Measurements from ENCODE around the gene SEPHS2.
"Not testable (repeated sequence)": the region's sequence is repeated elsewhere in the genome, so short reads cannot be mapped to it uniquely, and the experiment has no call there.

Gene SEPHS2

DNA sequence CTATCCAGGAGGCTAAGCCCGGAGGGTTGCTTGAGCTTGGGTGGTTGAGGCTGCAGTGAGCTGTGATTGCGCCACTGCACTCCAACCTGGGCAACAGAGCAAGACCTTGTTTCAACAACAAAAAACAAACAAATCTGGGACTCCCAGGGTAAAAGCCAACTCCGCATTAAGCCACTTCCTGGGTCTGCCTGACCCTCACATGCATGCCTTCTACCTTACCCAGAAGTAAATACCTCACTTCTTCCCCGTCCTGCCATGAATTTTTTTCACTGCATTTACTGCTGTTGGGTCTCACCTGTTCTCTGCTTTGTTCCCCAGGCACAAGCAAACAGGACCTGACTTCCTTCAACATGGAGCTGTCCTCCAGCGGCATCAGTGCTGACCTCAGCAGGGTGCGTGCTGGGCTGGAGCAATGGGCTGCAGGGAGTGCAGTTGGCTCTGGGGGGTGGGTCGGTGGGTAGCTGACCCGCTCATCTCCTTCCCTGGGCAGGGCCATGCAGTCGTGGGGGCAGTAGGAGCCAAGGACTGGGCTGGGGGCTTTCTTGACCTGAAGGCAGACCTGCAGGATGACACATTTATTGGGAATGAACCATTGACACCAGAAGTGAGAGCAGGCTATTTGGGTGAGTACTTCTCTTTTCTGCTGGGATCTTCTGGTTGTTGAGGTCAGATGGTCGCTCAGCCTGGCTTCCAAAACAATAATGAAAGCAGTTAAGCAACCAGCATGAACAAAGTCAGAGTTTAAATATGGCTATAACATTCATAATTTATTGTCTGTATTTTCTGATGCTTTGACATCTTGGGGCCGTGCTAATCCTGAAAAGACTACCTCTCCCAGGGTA, 43.3 kb upstream of the SEPHS2 start:
- no peak for FAIRE-seq
- DNase-seq (ENCODE audit: insufficient read length, low spot score) = no peak
- TF ChIP-seq CTCF (IDR thresholded peaks at IDR 0.05; ENCODE audit: insufficient read depth, missing control alignments) = no peak

- DNase-seq (ENCODE audit: insufficient read length, low spot score) (no peak), FAIRE-seq (no peak)
- no peak for TF ChIP-seq CTCF (IDR thresholded peaks at IDR 0.05; ENCODE audit: insufficient read depth, missing control alignments)
These were observed 40.3 kb upstream of the SEPHS2 start for GRCh38 chr16:30485818-30486436.

DNA sequence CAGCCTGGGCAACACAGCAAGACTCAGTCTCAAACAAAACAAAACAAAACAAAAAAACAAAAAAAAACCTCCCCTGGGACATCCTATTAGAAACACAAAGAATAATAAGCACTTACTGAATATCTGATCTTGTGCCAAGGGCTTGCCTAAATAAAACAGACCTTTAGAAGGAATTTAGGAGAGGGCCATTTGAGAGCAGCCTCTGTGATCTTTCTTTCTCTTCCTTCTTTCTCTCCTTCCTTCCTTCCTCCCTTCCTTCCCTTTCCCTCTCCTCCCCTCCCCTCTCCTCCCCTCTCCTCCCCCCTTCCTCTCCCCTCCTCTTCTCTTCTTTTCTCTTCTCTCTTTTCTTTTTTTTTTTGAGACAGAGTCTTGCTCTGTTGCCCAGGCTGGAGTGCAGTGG, 39.2 kb upstream of the SEPHS2 start:
- FAIRE-seq (no peak), DNase-seq (ENCODE audit: insufficient read length, low spot score) (no peak)
- TF ChIP-seq CTCF (IDR thresholded peaks at IDR 0.05; ENCODE audit: insufficient read depth, missing control alignments) = no peak

GRCh38 chr16:30482366-30482765, 36.7 kb upstream of the SEPHS2 start:
- TF ChIP-seq CTCF (IDR thresholded peaks at IDR 0.05; ENCODE audit: insufficient read depth, missing control alignments) = no peak
- no peak for DNase-seq (ENCODE audit: insufficient read length, low spot score)
- no peak for FAIRE-seq

GRCh38 chr16:30481381-30481780, 35.7 kb upstream of the SEPHS2 start:
- no peak for TF ChIP-seq CTCF (IDR thresholded peaks at IDR 0.05; ENCODE audit: insufficient read depth, missing control alignments)
- DNase-seq (ENCODE audit: insufficient read length, low spot score) (no peak), FAIRE-seq (no peak)

DNA sequence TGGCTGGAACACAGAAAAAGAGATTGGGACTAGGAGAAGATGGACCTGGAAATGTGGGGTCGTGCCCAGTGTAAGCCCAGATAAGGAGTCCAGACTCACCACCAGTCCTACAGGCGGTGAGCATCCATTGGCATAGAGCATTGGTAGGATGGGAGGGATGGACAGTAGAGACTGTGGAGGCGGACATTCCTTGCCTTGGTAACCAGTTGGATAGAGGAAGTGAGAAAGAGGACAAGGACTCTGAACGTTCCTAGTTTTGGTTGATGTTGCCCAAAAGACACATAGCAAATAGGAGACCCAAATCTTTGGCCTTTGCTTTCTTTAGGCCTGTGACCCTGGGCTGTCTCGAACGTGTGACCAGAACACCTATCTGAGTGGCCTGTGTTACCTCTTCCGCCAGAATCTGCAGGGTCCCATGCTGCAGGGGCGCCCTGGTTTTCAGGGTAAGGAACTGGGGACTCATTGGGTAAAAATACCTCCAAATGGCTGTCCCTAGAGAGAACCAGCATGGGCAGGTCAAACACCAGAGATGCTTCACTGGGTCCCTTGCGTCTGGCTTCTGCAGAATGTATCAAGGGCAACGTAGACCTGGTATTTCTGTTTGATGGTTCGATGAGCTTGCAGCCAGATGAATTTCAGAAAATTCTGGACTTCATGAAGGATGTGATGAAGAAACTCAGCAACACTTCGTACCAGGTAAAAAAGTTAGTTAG, 33.2 kb upstream of the SEPHS2 start:
- no peak for TF ChIP-seq CTCF (IDR thresholded peaks at IDR 0.05; ENCODE audit: insufficient read depth, missing control alignments)
- no peak for DNase-seq (ENCODE audit: insufficient read length, low spot score)
- no peak for FAIRE-seq

- not testable (repeated sequence) for DNase-seq (ENCODE audit: insufficient read length, low spot score); FAIRE-seq
These were observed 32.1 kb upstream of the SEPHS2 start for GRCh38 chr16:30477773-30478172.

Measured in D721Med (cell line).